GM23338 (cell line): ENCODE results near the gene DOCK4. TPM values are rescaled to one million over a fixed set of nuclear protein-coding genes. Genes with fewer than 3 reads are reported as not detected.

ENCODE experiments used
- ATAC-seq: fragments of 200-7000 bp; cut with Tn5 transposase; 3 replicates; pipeline ENCODE4 v1.9.1; 2020
- DNase-seq: peaks from one replicate; pipeline ENCODE4 v3.0.0-alpha.2; 2015; ENCODE audit warnings: low spot score
- H2AFZ ChIP-seq: fragments of 200-600 bp; sonication (generic); 2 replicates; pipeline ENCODE4 v1.8.0; 2016; ENCODE audit warnings: antibody characterized with exemption, mild to moderate bottlenecking, moderate library complexity
- H3F3A ChIP-seq: fragments of 200-600 bp; sonication (generic); replicated peaks from 2 replicates; pipeline ENCODE4 v1.8.0; 2017; ENCODE audit warnings: antibody characterized with exemption, mixed run types, low read depth
- H3K27ac ChIP-seq: fragments of 200-600 bp; sonication (generic); 2 replicates; pipeline ENCODE4 v1.6.1; 2016; ENCODE audit warnings: low read depth
- H3K27me3 ChIP-seq: fragments of 200-600 bp; sonication (generic); 2 replicates; pipeline ENCODE4 v1.8.0; 2016; ENCODE audit warnings: mild to moderate bottlenecking, mixed run types, moderate library complexity; ENCODE audit not compliant: insufficient read depth
- H3K36me3 ChIP-seq: fragments of 200-600 bp; sonication (generic); 2 replicates; pipeline ENCODE4 v1.8.0; 2016; ENCODE audit warnings: mild to moderate bottlenecking; ENCODE audit not compliant: insufficient read depth
- H3K4me1 ChIP-seq: fragments of 200-600 bp; sonication (generic); 2 replicates; pipeline ENCODE4 v1.8.0; 2016; ENCODE audit warnings: mild to moderate bottlenecking, moderate library complexity; ENCODE audit not compliant: insufficient read depth
- H3K4me2 ChIP-seq: fragments of 200-600 bp; sonication (generic); 2 replicates; pipeline ENCODE4 v1.7.1; 2017; ENCODE audit warnings: mixed run types
- H3K4me3 ChIP-seq: fragments of 200-600 bp; sonication (generic); 2 replicates; pipeline ENCODE4 v1.6.1; 2016; ENCODE audit warnings: mixed run types
- H3K79me2 ChIP-seq: fragments of 200-600 bp; sonication (generic); replicated peaks from 2 replicates; pipeline ENCODE4 v1.8.0; 2017; ENCODE audit warnings: mild to moderate bottlenecking; ENCODE audit not compliant: insufficient read depth
- H3K9me2 ChIP-seq: fragments of 200-600 bp; sonication (generic); 2 replicates; pipeline ENCODE4 v1.8.0; 2017; ENCODE audit not compliant: insufficient read depth
- H4K20me1 ChIP-seq: fragments of 200-600 bp; sonication (generic); replicated peaks from 2 replicates; pipeline ENCODE4 v1.8.0; 2017; ENCODE audit warnings: mild to moderate bottlenecking; ENCODE audit not compliant: insufficient read depth
- H3K27ac Mint-ChIP-seq: 2 replicates; pipeline ENCODE4 v1.8.0; 2020; ENCODE audit warnings: inconsistent platforms, mild to moderate bottlenecking, moderate library complexity, mixed read lengths
- H3K27me3 Mint-ChIP-seq: 3 replicates; pipeline ENCODE4 v1.8.0; 2022; ENCODE audit warnings: low read depth, mild to moderate bottlenecking, moderate library complexity, mixed read lengths, inconsistent platforms; ENCODE audit not compliant: insufficient read depth, poor library complexity
- H3K36me3 Mint-ChIP-seq: 3 replicates; pipeline ENCODE4 v1.8.0; 2021; ENCODE audit warnings: low read depth, mild to moderate bottlenecking, inconsistent platforms, moderate library complexity, mixed read lengths
- H3K4me1 Mint-ChIP-seq: 3 replicates; pipeline ENCODE4 v1.8.0; 2020; ENCODE audit warnings: mild to moderate bottlenecking, inconsistent platforms, mixed read lengths
- H3K4me3 Mint-ChIP-seq: 3 replicates; pipeline ENCODE4 v1.8.0; 2021; ENCODE audit warnings: moderate library complexity, mild to moderate bottlenecking, inconsistent platforms, mixed read lengths
- H3K9me3 Mint-ChIP-seq: 3 replicates; pipeline ENCODE4 v1.8.0; 2020; ENCODE audit warnings: moderate library complexity, mild to moderate bottlenecking, inconsistent platforms, mixed read lengths
- CREB1 ChIP-seq: fragments of 250-450 bp; sonication (Bioruptor Pico); IDR thresholded peaks from 2 replicates; pipeline ENCODE4 v1.5.0; 2020; ENCODE audit warnings: low read depth, mild to moderate bottlenecking, moderate library complexity
- CTCF ChIP-seq, 2 experiments: fragments of 200-600 bp in 1 of 2; sonication (generic) in 1 of 2; conservative IDR thresholded peaks; 2 replicates each; pipeline versions ENCODE4 v1.5.1 to v1.6.1; 2016 to 2017; ENCODE audit warnings: antibody characterized with exemption in 2 of 2, low read depth in 2 of 2, mild to moderate bottlenecking in 2 of 2, moderate library complexity in 1 of 2
- ETS1 ChIP-seq: IDR thresholded peaks from 2 replicates; pipeline ENCODE4 v1.6.1; 2016; ENCODE audit warnings: antibody characterized with exemption
- EZH2 ChIP-seq: fragments of 200-600 bp; sonication (generic); IDR thresholded peaks from one replicate; pipeline ENCODE4 v1.8.0; 2017; ENCODE audit warnings: antibody characterized with exemption, mild to moderate bottlenecking, low read depth; ENCODE audit not compliant: unreplicated experiment
- EZH2phosphoT487 ChIP-seq: fragments of 200-600 bp; sonication (generic); IDR thresholded peaks from one replicate; pipeline ENCODE4 v1.8.1; 2018; ENCODE audit warnings: antibody characterized with exemption; ENCODE audit not compliant: unreplicated experiment
- POLR2AphosphoS5 ChIP-seq: IDR thresholded peaks from 2 replicates; pipeline ENCODE4 v1.6.1; 2016; ENCODE audit warnings: antibody characterized with exemption, low read depth
- STAT1 ChIP-seq: IDR thresholded peaks from one replicate; pipeline ENCODE4 v1.6.1; 2016; ENCODE audit warnings: antibody characterized with exemption; ENCODE audit not compliant: unreplicated experiment
- ZNF114 ChIP-seq: fragments of 250-450 bp; sonication (Bioruptor Pico); IDR thresholded peaks from 2 replicates; pipeline ENCODE4 v1.5.0; 2020; ENCODE audit warnings: mild to moderate bottlenecking, moderate library complexity
- ZNF331 ChIP-seq: fragments of 250-450 bp; sonication (Bioruptor Pico); IDR thresholded peaks from 2 replicates; pipeline ENCODE4 v1.5.0; 2020; ENCODE audit warnings: low read depth, mild to moderate bottlenecking, moderate library complexity
- polyA plus RNA-seq: library from polyadenylated mRNA; unstranded; fragments of >200 nt; fragmentation: Nextera tagmentation; extraction: Ambion mirVana; gene quantifications from 2 replicates; pipeline ENCODE4 v1.2.1, GENCODE V29; 2016
- total RNA-seq: library from RNA; depleted of rRNA; stranded (reverse); fragments of >200 nt; shearing (Covaris generic); gene quantifications from 2 replicates; pipeline ENCODE4 v1.2.3, GENCODE V29; 2014
- TF ChIP-seq, protein P1 (sequence below): fragments of 250-450 bp; sonication (Bioruptor Pico); IDR thresholded peaks from 2 replicates; pipeline ENCODE4 v1.5.0; 2020; ENCODE audit warnings: mild to moderate bottlenecking, moderate library complexity
- TF ChIP-seq, protein P2 (sequence below): IDR thresholded peaks from one replicate; pipeline ENCODE4 v1.6.1; 2018; ENCODE audit warnings: antibody characterized with exemption; ENCODE audit not compliant: unreplicated experiment

The DOCK4 gene
- total and polyA plus RNA-seq, 2 experiments from 2014 or later, result 6.3 to 33.8 TPM

DNA sequence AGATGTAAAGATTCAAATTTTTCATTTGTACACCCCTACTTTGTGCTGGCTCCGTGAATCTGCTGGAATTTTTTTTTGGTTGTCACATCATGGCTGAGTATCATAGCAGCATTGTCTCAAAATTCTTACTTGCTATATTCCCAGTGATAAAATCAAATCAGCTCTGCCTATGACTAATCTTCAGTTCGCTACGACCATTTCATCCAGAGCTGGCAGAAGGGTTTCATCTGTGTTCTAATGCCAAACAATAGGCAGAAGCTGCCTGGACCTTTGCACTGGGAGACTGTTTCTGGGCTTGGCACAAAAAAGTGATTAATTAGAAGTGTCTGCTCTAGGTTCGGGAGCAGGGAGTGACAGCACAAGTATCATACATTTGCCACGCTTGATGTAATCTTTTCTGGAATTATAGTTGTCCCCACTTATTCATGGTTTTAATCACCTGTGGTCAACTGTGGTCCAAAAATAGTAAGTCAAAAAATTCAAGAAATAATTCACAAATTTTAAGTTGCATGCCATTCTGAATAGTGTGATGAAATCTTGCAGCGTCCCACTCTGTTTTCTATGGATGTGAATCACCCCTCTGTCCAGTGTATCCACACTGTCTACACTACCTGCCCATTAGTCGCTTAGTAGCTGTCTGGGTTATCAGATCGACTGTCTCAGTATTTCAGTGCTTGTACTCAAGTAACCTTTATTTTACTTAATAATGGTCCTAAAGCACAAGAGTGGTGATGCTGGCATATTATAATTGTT, 523.4 kb downstream of the DOCK4 start (continued):
- TF ChIP-seq, protein P1, sequence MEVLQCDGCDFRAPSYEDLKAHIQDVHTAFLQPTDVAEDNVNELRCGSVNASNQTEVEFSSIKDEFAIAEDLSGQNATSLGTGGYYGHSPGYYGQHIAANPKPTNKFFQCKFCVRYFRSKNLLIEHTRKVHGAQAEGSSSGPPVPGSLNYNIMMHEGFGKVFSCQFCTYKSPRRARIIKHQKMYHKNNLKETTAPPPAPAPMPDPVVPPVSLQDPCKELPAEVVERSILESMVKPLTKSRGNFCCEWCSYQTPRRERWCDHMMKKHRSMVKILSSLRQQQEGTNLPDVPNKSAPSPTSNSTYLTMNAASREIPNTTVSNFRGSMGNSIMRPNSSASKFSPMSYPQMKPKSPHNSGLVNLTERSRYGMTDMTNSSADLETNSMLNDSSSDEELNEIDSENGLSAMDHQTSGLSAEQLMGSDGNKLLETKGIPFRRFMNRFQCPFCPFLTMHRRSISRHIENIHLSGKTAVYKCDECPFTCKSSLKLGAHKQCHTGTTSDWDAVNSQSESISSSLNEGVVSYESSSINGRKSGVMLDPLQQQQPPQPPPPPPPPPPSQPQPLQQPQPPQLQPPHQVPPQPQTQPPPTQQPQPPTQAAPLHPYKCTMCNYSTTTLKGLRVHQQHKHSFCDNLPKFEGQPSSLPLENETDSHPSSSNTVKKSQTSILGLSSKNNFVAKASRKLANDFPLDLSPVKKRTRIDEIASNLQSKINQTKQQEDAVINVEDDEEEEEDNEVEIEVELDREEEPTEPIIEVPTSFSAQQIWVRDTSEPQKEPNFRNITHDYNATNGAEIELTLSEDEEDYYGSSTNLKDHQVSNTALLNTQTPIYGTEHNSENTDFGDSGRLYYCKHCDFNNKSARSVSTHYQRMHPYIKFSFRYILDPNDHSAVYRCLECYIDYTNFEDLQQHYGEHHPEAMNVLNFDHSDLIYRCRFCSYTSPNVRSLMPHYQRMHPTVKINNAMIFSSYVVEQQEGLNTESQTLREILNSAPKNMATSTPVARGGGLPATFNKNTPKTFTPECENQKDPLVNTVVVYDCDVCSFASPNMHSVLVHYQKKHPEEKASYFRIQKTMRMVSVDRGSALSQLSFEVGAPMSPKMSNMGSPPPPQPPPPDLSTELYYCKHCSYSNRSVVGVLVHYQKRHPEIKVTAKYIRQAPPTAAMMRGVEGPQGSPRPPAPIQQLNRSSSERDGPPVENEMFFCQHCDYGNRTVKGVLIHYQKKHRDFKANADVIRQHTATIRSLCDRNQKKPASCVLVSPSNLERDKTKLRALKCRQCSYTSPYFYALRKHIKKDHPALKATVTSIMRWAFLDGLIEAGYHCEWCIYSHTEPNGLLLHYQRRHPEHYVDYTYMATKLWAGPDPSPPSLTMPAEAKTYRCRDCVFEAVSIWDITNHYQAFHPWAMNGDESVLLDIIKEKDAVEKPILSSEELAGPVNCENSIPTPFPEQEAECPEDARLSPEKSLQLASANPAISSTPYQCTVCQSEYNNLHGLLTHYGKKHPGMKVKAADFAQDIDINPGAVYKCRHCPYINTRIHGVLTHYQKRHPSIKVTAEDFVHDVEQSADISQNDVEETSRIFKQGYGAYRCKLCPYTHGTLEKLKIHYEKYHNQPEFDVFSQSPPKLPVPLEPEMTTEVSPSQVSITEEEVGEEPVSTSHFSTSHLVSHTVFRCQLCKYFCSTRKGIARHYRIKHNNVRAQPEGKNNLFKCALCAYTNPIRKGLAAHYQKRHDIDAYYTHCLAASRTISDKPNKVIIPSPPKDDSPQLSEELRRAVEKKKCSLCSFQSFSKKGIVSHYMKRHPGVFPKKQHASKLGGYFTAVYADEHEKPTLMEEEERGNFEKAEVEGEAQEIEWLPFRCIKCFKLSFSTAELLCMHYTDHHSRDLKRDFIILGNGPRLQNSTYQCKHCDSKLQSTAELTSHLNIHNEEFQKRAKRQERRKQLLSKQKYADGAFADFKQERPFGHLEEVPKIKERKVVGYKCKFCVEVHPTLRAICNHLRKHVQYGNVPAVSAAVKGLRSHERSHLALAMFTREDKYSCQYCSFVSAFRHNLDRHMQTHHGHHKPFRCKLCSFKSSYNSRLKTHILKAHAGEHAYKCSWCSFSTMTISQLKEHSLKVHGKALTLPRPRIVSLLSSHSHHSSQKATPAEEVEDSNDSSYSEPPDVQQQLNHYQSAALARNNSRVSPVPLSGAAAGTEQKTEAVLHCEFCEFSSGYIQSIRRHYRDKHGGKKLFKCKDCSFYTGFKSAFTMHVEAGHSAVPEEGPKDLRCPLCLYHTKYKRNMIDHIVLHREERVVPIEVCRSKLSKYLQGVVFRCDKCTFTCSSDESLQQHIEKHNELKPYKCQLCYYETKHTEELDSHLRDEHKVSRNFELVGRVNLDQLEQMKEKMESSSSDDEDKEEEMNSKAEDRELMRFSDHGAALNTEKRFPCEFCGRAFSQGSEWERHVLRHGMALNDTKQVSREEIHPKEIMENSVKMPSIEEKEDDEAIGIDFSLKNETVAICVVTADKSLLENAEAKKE, result no peak
- TF ChIP-seq POLR2AphosphoS5 (no peak), EZH2 (no peak), CTCF (conservative IDR thresholded peaks at IDR 0.05; ENCODE audit: low read depth in 2 of 2) (no peak)

DNA sequence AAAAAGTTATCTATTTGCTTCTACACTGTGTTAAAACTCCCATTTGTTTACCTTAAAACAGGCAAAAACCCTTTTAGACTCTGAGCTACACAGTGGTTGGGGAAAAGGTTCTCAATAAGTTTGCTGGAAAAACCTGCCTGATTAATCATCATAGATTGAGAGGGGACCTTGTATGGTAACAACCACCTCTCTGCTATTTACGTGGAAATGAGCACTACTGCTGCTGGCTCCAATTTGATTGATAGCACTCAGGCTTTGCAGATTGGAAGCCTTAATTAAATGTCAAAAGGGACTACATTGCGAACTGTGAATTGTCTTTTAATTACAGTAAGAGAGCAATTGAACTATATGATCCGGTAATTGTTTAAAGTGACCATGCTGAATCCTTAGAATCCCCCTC, 525.0 kb downstream of the DOCK4 start:
- no peaks in the 10 kb centered on the region for H3K27me3 ChIP-seq
- H3K79me2 ChIP-seq, result no peaks in the 10 kb centered on the region
- H3K4me3 Mint-ChIP-seq, result no peak overlapping the region
- H4K20me1 ChIP-seq, result no peaks in the 10 kb centered on the region
- no peaks in the 10 kb centered on the region for H3K36me3 ChIP-seq
- no peak overlapping the region for H3K27ac Mint-ChIP-seq
- no peaks in the 10 kb centered on the region for H3F3A ChIP-seq
- H3K9me3 Mint-ChIP-seq, result no peaks in the 10 kb centered on the region
- no peak overlapping the region for H3K27ac ChIP-seq
- no peaks in the 10 kb centered on the region for H3K36me3 Mint-ChIP-seq
- H3K4me3 ChIP-seq, result no peak overlapping the region
- TF ChIP-seq ETS1, result no peak
- TF ChIP-seq EZH2, result no peak
- no peak for TF ChIP-seq ZNF331
- TF ChIP-seq EZH2phosphoT487, result no peak
- TF ChIP-seq STAT1, result no peak
- no peak for TF ChIP-seq CREB1
- TF ChIP-seq, protein P2, sequence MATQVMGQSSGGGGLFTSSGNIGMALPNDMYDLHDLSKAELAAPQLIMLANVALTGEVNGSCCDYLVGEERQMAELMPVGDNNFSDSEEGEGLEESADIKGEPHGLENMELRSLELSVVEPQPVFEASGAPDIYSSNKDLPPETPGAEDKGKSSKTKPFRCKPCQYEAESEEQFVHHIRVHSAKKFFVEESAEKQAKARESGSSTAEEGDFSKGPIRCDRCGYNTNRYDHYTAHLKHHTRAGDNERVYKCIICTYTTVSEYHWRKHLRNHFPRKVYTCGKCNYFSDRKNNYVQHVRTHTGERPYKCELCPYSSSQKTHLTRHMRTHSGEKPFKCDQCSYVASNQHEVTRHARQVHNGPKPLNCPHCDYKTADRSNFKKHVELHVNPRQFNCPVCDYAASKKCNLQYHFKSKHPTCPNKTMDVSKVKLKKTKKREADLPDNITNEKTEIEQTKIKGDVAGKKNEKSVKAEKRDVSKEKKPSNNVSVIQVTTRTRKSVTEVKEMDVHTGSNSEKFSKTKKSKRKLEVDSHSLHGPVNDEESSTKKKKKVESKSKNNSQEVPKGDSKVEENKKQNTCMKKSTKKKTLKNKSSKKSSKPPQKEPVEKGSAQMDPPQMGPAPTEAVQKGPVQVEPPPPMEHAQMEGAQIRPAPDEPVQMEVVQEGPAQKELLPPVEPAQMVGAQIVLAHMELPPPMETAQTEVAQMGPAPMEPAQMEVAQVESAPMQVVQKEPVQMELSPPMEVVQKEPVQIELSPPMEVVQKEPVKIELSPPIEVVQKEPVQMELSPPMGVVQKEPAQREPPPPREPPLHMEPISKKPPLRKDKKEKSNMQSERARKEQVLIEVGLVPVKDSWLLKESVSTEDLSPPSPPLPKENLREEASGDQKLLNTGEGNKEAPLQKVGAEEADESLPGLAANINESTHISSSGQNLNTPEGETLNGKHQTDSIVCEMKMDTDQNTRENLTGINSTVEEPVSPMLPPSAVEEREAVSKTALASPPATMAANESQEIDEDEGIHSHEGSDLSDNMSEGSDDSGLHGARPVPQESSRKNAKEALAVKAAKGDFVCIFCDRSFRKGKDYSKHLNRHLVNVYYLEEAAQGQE, result no peak
- no peak for TF ChIP-seq ZNF114 (CRISPR knock-in tag)
- H3K4me2 ChIP-seq, result no peak overlapping the region
- DNase-seq, result no peak
- H3K27me3 Mint-ChIP-seq, result peaks cover 4% of the 10 kb centered on the region
- H3K4me1 Mint-ChIP-seq, result 0 out of 3 replicates have a peak, but pooled peaks cover 3% of the 10 kb centered on the region
- no peak overlapping the region for H2AFZ ChIP-seq
- no peak for ATAC-seq
- no peaks in the 10 kb centered on the region for H3K4me1 ChIP-seq
- peaks cover 11% of the 10 kb centered on the region; the same call in 1 of the 2 replicates for H3K9me2 ChIP-seq
